Measurements from ENCODE around the gene CRB2.

- TF ChIP-seq CTCF (IDR thresholded peaks at IDR 0.05) (no peak), POLR2A (IDR thresholded peaks at IDR 0.05) (no peak)
Observed at GRCh38 chr9:123376218-123377071, 20.4 kb downstream of the CRB2 start.

Measured in body of pancreas (tissue), 4 donors.